ENCODE data around the gene FGFR4.

FGFR4 gene

GRCh38 chr5:177112589-177113220 lies 26.0 kb downstream of the FGFR4 start:
- TF ChIP-seq CTCF (IDR thresholded peaks at IDR 0.05; ENCODE audit: low read depth, low read length, missing control alignments): no peak
- no peak for DNase-seq (ENCODE audit: low read depth)
- H3K4me3 ChIP-seq (ENCODE audit: low read depth, low read length): no peak overlapping the region

GRCh38 chr5:177113566-177114424 lies 27.1 kb downstream of the FGFR4 start:
- peak; percentile 100 for TF ChIP-seq CTCF (IDR thresholded peaks at IDR 0.05; ENCODE audit: low read depth, low read length, missing control alignments)
- no peak for DNase-seq (ENCODE audit: low read depth)
- no peak overlapping the region for H3K4me3 ChIP-seq (ENCODE audit: low read depth, low read length)

GRCh38 chr5:177116631-177117373 lies 30.1 kb downstream of the FGFR4 start:
- DNase-seq (ENCODE audit: low read depth): no peak
- no peak overlapping the region for H3K4me3 ChIP-seq (ENCODE audit: low read depth, low read length)
- TF ChIP-seq CTCF (IDR thresholded peaks at IDR 0.05; ENCODE audit: low read depth, low read length, missing control alignments): no peak

- no peak for TF ChIP-seq CTCF (IDR thresholded peaks at IDR 0.05; ENCODE audit: low read depth, low read length, missing control alignments)
- H3K4me3 ChIP-seq (ENCODE audit: low read depth, low read length): no peak overlapping the region
- DNase-seq (ENCODE audit: low read depth): no peak
These were observed 30.8 kb downstream of the FGFR4 start for GRCh38 chr5:177117441-177118045.

- TF ChIP-seq CTCF (IDR thresholded peaks at IDR 0.05; ENCODE audit: low read depth, low read length, missing control alignments): no peak
- DNase-seq (ENCODE audit: low read depth): no peak
- no peak overlapping the region for H3K4me3 ChIP-seq (ENCODE audit: low read depth, low read length)
These were observed 35.9 kb downstream of the FGFR4 start for GRCh38 chr5:177122566-177122965.

GRCh38 chr5:177123789-177124485 lies 37.2 kb downstream of the FGFR4 start:
- TF ChIP-seq CTCF (IDR thresholded peaks at IDR 0.05; ENCODE audit: low read depth, low read length, missing control alignments): no peak
- DNase-seq (ENCODE audit: low read depth): no peak
- H3K4me3 ChIP-seq (ENCODE audit: low read depth, low read length): no peak overlapping the region; the same call in 1 of the 2 replicates
